IgD-negative memory B cell (primary cell): ENCODE results near the gene ESF1. TPM values are rescaled to one million over a fixed set of nuclear protein-coding genes. Genes with fewer than 3 reads are reported as not detected.
A peak's percentile ranks its signal among the peaks of the same experiment; 100 is the strongest.

Experiments used
- H3K27ac Mint-ChIP-seq, 3 donors: one replicate each; pipeline ENCODE4 v1.8.0; 2020 to 2022; ENCODE audit warnings: mild to moderate bottlenecking in 3 of 3, mixed read lengths in 3 of 3, moderate library complexity in 1 of 3
- H3K27me3 Mint-ChIP-seq: one replicate; pipeline ENCODE4 v1.8.0; 2021; ENCODE audit warnings: mixed read lengths
- H3K36me3 Mint-ChIP-seq: one replicate; pipeline ENCODE4 v1.8.0; 2020; ENCODE audit warnings: mild to moderate bottlenecking, mixed read lengths
- H3K4me1 Mint-ChIP-seq, 3 donors: one replicate each; pipeline ENCODE4 v1.8.0; 2020 to 2022; ENCODE audit warnings: mixed read lengths in 3 of 3, mild to moderate bottlenecking in 1 of 3
- H3K4me3 Mint-ChIP-seq, 4 donors: one replicate each; pipeline ENCODE4 v1.8.0; 2020 to 2022; ENCODE audit warnings: mild to moderate bottlenecking in 4 of 4, mixed read lengths in 4 of 4, moderate library complexity in 3 of 4
- H3K9me3 Mint-ChIP-seq, 3 donors: one replicate each; pipeline ENCODE4 v1.8.0; 2020 to 2021; ENCODE audit warnings: mixed read lengths in 3 of 3, mild to moderate bottlenecking in 1 of 3
- polyA plus RNA-seq: library from polyadenylated mRNA; unstranded; fragments of 300-500 nt; fragmentation: Illumina TruSeq; gene quantifications from one replicate; pipeline ENCODE4 v1.2.3, GENCODE V29; 2021

The ESF1 gene
- polyA plus RNA-seq: 8.0 TPM

DNA sequence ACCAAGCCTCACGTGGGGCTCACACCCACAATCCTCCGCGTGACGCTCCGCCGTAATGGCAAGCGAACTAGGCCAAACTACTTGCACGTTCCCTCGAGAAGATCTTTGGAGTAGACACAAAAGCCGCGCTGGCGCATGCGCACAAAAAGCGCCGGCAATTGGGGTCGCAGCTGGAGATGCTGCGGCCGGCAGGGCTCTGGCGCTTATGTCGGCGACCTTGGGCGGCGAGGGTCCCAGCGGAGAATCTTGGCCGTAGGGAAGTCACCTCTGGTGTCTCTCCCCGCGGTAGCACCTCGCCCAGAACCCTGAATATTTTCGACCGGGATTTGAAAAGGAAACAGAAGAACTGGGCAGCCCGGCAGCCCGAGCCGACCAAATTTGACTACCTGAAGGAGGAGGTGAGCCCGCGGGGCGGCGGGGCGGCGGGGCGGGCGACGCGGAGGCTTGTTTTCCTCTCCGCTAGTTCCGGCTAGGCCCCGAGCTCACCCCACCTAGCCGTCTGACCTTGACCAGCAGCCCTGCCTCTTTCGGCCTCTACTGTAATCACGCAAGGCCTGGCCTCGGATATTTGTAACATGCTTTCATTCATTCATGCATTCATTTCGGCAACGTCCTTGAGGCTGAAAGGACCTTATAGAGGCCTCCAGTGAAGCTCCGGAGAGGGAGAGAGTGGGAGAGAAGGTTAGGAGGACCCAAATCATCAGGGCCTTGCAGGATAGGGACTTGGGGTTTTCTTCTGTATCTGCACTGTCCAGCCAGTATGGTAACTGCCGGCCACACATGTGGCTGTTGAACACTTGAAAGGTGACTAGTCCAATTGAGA is at the start of gene ESF1, which contains the start of gene NDUFAF5:
Gene ESF1, minus strand, starts transcription at position 27 of the 823 bp plus-strand sequence. CDS start 1,779 bp downstream, outside the sequence.
Gene NDUFAF5, plus strand, starts transcription at position 136 of the 823 bp plus-strand sequence. Its CDS starts 41 bp downstream, at position 177.
- peaks cover 3% of the 10 kb centered on the region for H3K36me3 Mint-ChIP-seq
- no peaks in the 10 kb centered on the region for H3K27me3 Mint-ChIP-seq
- H3K4me1 Mint-ChIP-seq: peaks cover 28 to 49% (median 29%) of the 10 kb centered on the region in 3 donors
- H3K9me3 Mint-ChIP-seq: no peaks in the 10 kb centered on the region
- peak within 1 kb of the TSS; percentile 61 to 99 (median 93) for H3K27ac Mint-ChIP-seq
- peak within 1 kb of the TSS; percentile 84 to 100 (median 98) for H3K4me3 Mint-ChIP-seq

DNA sequence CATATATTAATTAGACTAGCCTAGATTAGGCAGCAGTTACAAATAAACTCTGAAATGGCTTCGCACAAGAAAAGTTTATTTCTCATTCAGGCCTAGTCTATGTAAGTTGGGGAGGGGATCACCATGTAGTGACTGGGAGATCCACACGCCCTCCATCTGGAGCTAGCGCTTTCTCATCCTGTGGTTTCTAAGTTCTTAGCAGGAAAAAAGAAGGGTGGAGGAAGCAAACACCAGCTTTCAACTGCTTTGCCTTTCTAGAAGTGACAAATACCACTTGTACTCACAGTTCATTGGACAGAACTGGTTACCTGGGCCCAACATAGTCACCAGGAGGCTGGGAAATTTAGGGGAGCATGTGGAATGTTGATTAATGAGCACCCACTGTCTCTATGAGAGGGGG is 46.8 kb upstream of the ESF1 start:
- H3K27me3 Mint-ChIP-seq: peaks cover 3% of the 10 kb centered on the region
- no peak overlapping the region for H3K27ac Mint-ChIP-seq
- H3K4me3 Mint-ChIP-seq: no peak overlapping the region
- no peaks in the 10 kb centered on the region for H3K4me1 Mint-ChIP-seq
- H3K36me3 Mint-ChIP-seq: no peaks in the 10 kb centered on the region
- H3K9me3 Mint-ChIP-seq: peaks cover 0 to 5% (median 2%) of the 10 kb centered on the region in 3 donors

DNA sequence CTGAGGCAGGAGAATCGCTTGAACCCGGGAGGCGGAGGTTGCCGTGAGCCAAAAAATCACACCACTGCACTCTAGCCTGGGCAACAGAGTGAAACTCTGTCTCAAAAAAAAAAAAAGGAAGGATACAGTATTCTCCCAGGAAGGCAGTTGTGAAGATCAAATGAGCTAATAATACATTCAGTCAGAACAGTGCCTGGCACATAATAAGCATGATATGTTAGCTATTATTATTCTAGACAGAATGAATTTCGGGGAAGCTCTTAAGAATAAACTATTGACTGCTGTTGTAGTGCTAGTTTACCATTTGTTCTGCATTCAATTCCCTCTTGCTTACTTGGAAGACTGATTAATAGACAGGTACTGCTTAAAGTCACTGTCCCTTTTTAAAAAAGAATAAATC is 40.7 kb upstream of the ESF1 start:
- no peaks in the 10 kb centered on the region for H3K36me3 Mint-ChIP-seq
- H3K9me3 Mint-ChIP-seq: no peaks in the 10 kb centered on the region
- H3K27ac Mint-ChIP-seq: no peak overlapping the region
- H3K27me3 Mint-ChIP-seq: peaks cover 3% of the 10 kb centered on the region
- no peak overlapping the region for H3K4me3 Mint-ChIP-seq
- H3K4me1 Mint-ChIP-seq: no peaks in the 10 kb centered on the region

GRCh38 chr20:13824459-13824858 is 39.7 kb upstream of the ESF1 start:
- H3K27ac Mint-ChIP-seq: no peak overlapping the region
- no peak overlapping the region for H3K4me3 Mint-ChIP-seq
- H3K27me3 Mint-ChIP-seq: peaks cover 3% of the 10 kb centered on the region
- no peaks in the 10 kb centered on the region for H3K36me3 Mint-ChIP-seq
- H3K9me3 Mint-ChIP-seq: no peaks in the 10 kb centered on the region
- no peaks in the 10 kb centered on the region for H3K4me1 Mint-ChIP-seq

- Mint-ChIP-seq H3K9me3 (no peaks in the 10 kb centered on the region), H3K27me3 (no peaks in the 10 kb centered on the region), H3K27ac (no peak overlapping the region), H3K36me3 (no peaks in the 10 kb centered on the region), H3K4me3 (no peak overlapping the region), H3K4me1 (no peaks in the 10 kb centered on the region)
Observed at GRCh38 chr20:13822459-13822858, 37.7 kb upstream of the ESF1 start.

DNA sequence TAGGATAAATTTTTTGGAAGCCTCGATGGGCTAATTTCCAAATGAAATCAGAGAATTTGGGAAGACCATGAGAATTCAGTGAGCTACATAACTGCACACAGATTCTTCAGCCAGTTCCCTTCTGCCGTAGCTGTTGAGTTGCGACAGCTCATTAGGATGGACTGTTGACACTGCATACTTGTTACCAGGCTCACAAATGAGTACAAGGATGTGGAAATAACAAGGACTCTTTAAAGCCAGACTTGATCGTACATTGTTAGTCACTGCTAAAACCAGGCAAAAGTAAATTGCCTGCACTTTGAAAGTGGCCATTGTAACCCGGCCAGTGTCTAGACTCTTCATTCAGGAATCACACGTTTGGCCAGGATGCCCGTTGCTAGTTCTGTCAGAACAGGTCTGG is 37.2 kb upstream of the ESF1 start:
- H3K27me3 Mint-ChIP-seq: no peaks in the 10 kb centered on the region
- no peaks in the 10 kb centered on the region for H3K36me3 Mint-ChIP-seq
- no peaks in the 10 kb centered on the region for H3K9me3 Mint-ChIP-seq
- no peak overlapping the region for H3K4me3 Mint-ChIP-seq
- no peak overlapping the region for H3K27ac Mint-ChIP-seq
- H3K4me1 Mint-ChIP-seq: no peaks in the 10 kb centered on the region

- no peak overlapping the region for H3K27ac Mint-ChIP-seq
- H3K36me3 Mint-ChIP-seq: peaks cover 2% of the 10 kb centered on the region
- H3K9me3 Mint-ChIP-seq: no peaks in the 10 kb centered on the region
- H3K4me3 Mint-ChIP-seq: no peak overlapping the region
- H3K27me3 Mint-ChIP-seq: no peaks in the 10 kb centered on the region
- no peaks in the 10 kb centered on the region for H3K4me1 Mint-ChIP-seq
Observed at GRCh38 chr20:13819885-13820645, 35.3 kb upstream of the ESF1 start.

DNA sequence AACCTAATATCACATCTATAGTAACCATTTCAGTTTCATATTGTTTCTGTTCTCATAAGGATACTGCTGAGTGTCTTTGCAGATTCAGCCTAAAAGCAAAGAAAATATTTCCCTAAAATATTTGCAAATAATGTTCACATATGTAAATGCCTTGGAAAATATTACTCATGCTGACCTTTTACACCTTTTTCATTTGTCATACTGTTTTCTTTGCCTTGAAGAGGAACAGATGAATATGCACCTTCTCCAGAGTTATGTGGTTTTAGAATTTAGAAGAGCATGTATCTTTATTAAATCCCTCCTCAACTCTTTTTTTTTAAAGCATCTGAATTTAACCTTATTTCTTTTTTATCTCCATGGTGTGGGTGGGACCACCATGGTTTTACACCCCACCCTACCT is 32.6 kb upstream of the ESF1 start:
- no peak overlapping the region for H3K4me3 Mint-ChIP-seq
- H3K36me3 Mint-ChIP-seq: peaks cover 2% of the 10 kb centered on the region
- no peaks in the 10 kb centered on the region for H3K27me3 Mint-ChIP-seq
- no peaks in the 10 kb centered on the region for H3K9me3 Mint-ChIP-seq
- no peak overlapping the region for H3K27ac Mint-ChIP-seq
- H3K4me1 Mint-ChIP-seq: no peaks in the 10 kb centered on the region

DNA sequence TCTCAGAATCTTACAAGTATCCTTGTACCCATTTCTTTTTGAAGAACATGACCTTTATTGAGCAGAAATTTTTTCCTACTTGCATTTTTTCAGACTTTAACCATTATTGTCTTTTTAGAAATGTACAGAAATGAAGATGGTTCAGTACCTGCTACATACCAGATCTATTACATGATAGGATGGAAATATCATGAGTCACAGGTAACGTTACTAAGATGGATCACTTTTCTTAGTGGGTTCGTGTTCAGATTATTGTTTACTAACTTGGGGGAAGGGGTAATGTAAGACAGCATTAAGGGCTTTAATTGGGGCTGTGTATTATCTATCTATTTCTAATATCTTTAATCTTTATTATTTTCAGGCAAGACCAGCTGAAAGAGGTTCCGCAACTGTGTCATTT is 32.0 kb upstream of the ESF1 start:
- H3K27me3 Mint-ChIP-seq: no peaks in the 10 kb centered on the region
- H3K9me3 Mint-ChIP-seq: no peaks in the 10 kb centered on the region
- no peak overlapping the region for H3K4me3 Mint-ChIP-seq
- no peak overlapping the region for H3K27ac Mint-ChIP-seq
- no peaks in the 10 kb centered on the region for H3K4me1 Mint-ChIP-seq
- H3K36me3 Mint-ChIP-seq: peaks cover 2% of the 10 kb centered on the region

DNA sequence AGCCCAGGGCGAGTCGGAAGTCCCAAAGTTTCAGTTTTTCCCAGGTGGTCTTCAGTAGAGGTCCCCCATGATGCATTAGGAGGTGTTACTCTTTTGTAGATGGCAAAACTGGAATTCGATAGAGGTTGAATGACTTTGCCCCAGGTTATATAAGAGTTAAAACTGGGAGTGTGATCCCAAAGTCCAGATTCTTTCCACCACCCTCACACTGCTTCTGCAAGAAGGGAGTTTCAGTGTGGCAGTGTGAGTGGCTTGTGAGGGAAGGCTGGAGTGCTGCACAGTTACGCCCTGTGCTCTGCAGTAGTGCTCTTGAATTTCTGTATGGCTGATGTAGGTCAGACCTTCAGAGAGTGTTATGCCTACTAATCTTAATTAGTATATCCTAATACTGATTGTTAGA is 30.0 kb upstream of the ESF1 start:
- Mint-ChIP-seq H3K9me3 (no peaks in the 10 kb centered on the region), H3K27ac (no peak overlapping the region), H3K36me3 (peaks cover 2% of the 10 kb centered on the region), H3K4me1 (no peaks in the 10 kb centered on the region), H3K27me3 (no peaks in the 10 kb centered on the region), H3K4me3 (no peak overlapping the region)

GRCh38 chr20:13813910-13814309 is 29.2 kb upstream of the ESF1 start:
- Mint-ChIP-seq H3K9me3 (no peaks in the 10 kb centered on the region), H3K27ac (no peak overlapping the region), H3K4me3 (no peak overlapping the region), H3K36me3 (peaks cover 2% of the 10 kb centered on the region), H3K4me1 (no peaks in the 10 kb centered on the region), H3K27me3 (no peaks in the 10 kb centered on the region)

- no peaks in the 10 kb centered on the region for H3K4me1 Mint-ChIP-seq
Observed at GRCh38 chr20:13810446-13810845, 25.7 kb upstream of the ESF1 start.

DNA sequence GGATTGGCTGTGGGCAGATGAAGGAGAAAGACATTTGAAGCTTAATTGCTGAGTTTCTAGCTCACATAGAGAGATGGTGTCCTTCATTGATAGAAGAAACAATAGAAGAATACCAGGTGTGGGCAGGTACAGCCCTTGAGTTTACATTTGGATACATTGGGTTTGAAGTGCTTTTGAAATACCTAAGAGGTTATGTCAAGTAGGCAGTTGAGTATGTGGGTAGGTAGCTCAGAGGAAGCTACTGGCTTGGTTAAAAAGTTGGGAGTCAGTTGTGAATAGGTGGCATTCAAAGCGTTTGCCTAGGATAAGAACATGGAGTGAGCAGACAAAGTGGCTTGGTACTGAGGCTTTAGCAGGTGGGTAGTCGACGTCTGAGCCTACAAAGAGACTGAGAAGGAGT is 25.1 kb upstream of the ESF1 start:
- H3K27me3 Mint-ChIP-seq: no peaks in the 10 kb centered on the region
- H3K9me3 Mint-ChIP-seq: no peaks in the 10 kb centered on the region
- no peak overlapping the region for H3K4me3 Mint-ChIP-seq
- H3K4me1 Mint-ChIP-seq: no peaks in the 10 kb centered on the region
- no peaks in the 10 kb centered on the region for H3K36me3 Mint-ChIP-seq
- no peak overlapping the region for H3K27ac Mint-ChIP-seq

More at GRCh38 chr20:13810446-13810845, 25.7 kb upstream of the ESF1 start:
- no peak overlapping the region for H3K4me3 Mint-ChIP-seq
- H3K36me3 Mint-ChIP-seq: peaks cover 2% of the 10 kb centered on the region
- H3K27me3 Mint-ChIP-seq: no peaks in the 10 kb centered on the region
- no peak overlapping the region for H3K27ac Mint-ChIP-seq
- no peaks in the 10 kb centered on the region for H3K9me3 Mint-ChIP-seq

GRCh38 chr20:13809373-13809772 is 24.7 kb upstream of the ESF1 start:
- H3K4me3 Mint-ChIP-seq: no peak overlapping the region
- H3K9me3 Mint-ChIP-seq: no peaks in the 10 kb centered on the region
- no peaks in the 10 kb centered on the region for H3K27me3 Mint-ChIP-seq
- H3K4me1 Mint-ChIP-seq: no peaks in the 10 kb centered on the region
- peaks cover 1% of the 10 kb centered on the region for H3K36me3 Mint-ChIP-seq
- H3K27ac Mint-ChIP-seq: no peak overlapping the region

- H3K27ac Mint-ChIP-seq: no peak overlapping the region
- H3K4me3 Mint-ChIP-seq: no peak overlapping the region
- peaks cover 5% of the 10 kb centered on the region for H3K36me3 Mint-ChIP-seq
- H3K9me3 Mint-ChIP-seq: no peaks in the 10 kb centered on the region
- no peaks in the 10 kb centered on the region for H3K4me1 Mint-ChIP-seq
- no peaks in the 10 kb centered on the region for H3K27me3 Mint-ChIP-seq
Observed at GRCh38 chr20:13800728-13801134, 16.0 kb upstream of the ESF1 start.
